Measurements from ENCODE around the gene BCL11B. TPM values are rescaled to one million over a fixed set of nuclear protein-coding genes. Genes with fewer than 3 reads are reported as not detected.

Gene BCL11B
- total RNA-seq, 1 donor from 2014 or later = 1.3 TPM

GRCh38 chr14:99257673-99258221, 14.2 kb downstream of the BCL11B start:
- Histone ChIP-seq H3K4me2 (no peak overlapping the region), H3F3A (ENCODE audit: low read depth) (no peaks in the 10 kb centered on the region), H3K9ac (no peak overlapping the region), H3K27ac (no peak overlapping the region), H3K4me3 (no peak overlapping the region), H3K36me3 (no peaks in the 10 kb centered on the region), H2AFZ (replicated peaks) (no peak overlapping the region), H3K27me3 (peaks cover 23% of the 10 kb centered on the region), H3K4me1 (peaks cover 14% of the 10 kb centered on the region), H4K20me1 (ENCODE audit: low read depth) (no peaks in the 10 kb centered on the region), H3K9me3 (ENCODE audit: low read depth) (no peaks in the 10 kb centered on the region), H3K79me2 (ENCODE audit: low read depth) (no peaks in the 10 kb centered on the region)
- Mint-ChIP-seq H3K27ac (no peak overlapping the region), H3K4me1 (peaks cover 16% of the 10 kb centered on the region), H3K27me3 (ENCODE audit: insufficient read depth, low read depth) (peaks cover 57% of the 10 kb centered on the region), H3K4me3 (no peak overlapping the region), H3K36me3 (no peaks in the 10 kb centered on the region), H3K9me3 (no peaks in the 10 kb centered on the region)
- DNase-seq (ENCODE audit: low spot score) = no peak
- TF ChIP-seq EZH2phosphoT487 (IDR thresholded peaks at IDR 0.05) = no peak
- no peak for TF ChIP-seq CTCF (IDR thresholded peaks at IDR 0.05)
- no peak for TF ChIP-seq EZH2 (IDR thresholded peaks at IDR 0.05)

GRCh38 chr14:99257122-99257672, 14.8 kb downstream of the BCL11B start:
- Histone ChIP-seq H3K9me3 (ENCODE audit: low read depth) (no peaks in the 10 kb centered on the region), H3K9ac (no peak overlapping the region), H3K4me3 (no peak overlapping the region), H3K27ac (no peak overlapping the region), H3K4me2 (no peak overlapping the region), H3K79me2 (ENCODE audit: low read depth) (no peaks in the 10 kb centered on the region), H2AFZ (replicated peaks) (no peak overlapping the region), H4K20me1 (ENCODE audit: low read depth) (no peaks in the 10 kb centered on the region), H3K27me3 (peaks cover 20% of the 10 kb centered on the region), H3K36me3 (no peaks in the 10 kb centered on the region), H3F3A (ENCODE audit: low read depth) (no peaks in the 10 kb centered on the region), H3K4me1 (peaks cover 9% of the 10 kb centered on the region)
- Mint-ChIP-seq H3K36me3 (no peaks in the 10 kb centered on the region), H3K4me1 (peaks cover 10% of the 10 kb centered on the region), H3K27ac (no peak overlapping the region), H3K27me3 (ENCODE audit: insufficient read depth, low read depth) (peaks cover 52% of the 10 kb centered on the region), H3K9me3 (no peaks in the 10 kb centered on the region), H3K4me3 (no peak overlapping the region)
- DNase-seq (ENCODE audit: low spot score) = no peak
- no peak for TF ChIP-seq CTCF (IDR thresholded peaks at IDR 0.05)
- no peak for TF ChIP-seq EZH2phosphoT487 (IDR thresholded peaks at IDR 0.05)
- TF ChIP-seq EZH2 (IDR thresholded peaks at IDR 0.05) = no peak

- Histone ChIP-seq H3K79me2 (ENCODE audit: low read depth) (no peaks in the 10 kb centered on the region), H3K9ac (no peak overlapping the region), H2AFZ (replicated peaks) (no peak overlapping the region), H3K36me3 (no peaks in the 10 kb centered on the region), H3K9me3 (ENCODE audit: low read depth) (no peaks in the 10 kb centered on the region), H3F3A (ENCODE audit: low read depth) (no peaks in the 10 kb centered on the region), H3K27me3 (peaks cover 20% of the 10 kb centered on the region), H3K4me1 (peaks cover 6% of the 10 kb centered on the region), H3K4me2 (no peak overlapping the region), H3K27ac (no peak overlapping the region), H4K20me1 (ENCODE audit: low read depth) (no peaks in the 10 kb centered on the region), H3K4me3 (no peak overlapping the region)
- Mint-ChIP-seq H3K4me3 (no peak overlapping the region), H3K36me3 (no peaks in the 10 kb centered on the region), H3K27me3 (ENCODE audit: insufficient read depth, low read depth) (peaks cover 50% of the 10 kb centered on the region), H3K9me3 (no peaks in the 10 kb centered on the region), H3K4me1 (peaks cover 6% of the 10 kb centered on the region), H3K27ac (no peak overlapping the region)
- no peak for TF ChIP-seq EZH2 (IDR thresholded peaks at IDR 0.05)
- no peak for TF ChIP-seq EZH2phosphoT487 (IDR thresholded peaks at IDR 0.05)
- TF ChIP-seq CTCF (IDR thresholded peaks at IDR 0.05) = no peak
- DNase-seq (ENCODE audit: low spot score) = no peak
Observed at GRCh38 chr14:99256483-99256874, 15.5 kb downstream of the BCL11B start.

Data from neural progenitor cell (in vitro differentiated cells).